Measurements from ENCODE around the gene GRWD1. TPM values are rescaled to one million over a fixed set of nuclear protein-coding genes. Genes with fewer than 3 reads are reported as not detected.
A peak's percentile ranks its signal among the peaks of the same experiment; 100 is the strongest.

GRWD1 gene
- total RNA-seq, 1 experiment from 2014 or later: 64.8 TPM

GRCh38 chr19:48481846-48482639, 36.3 kb downstream of the GRWD1 start:
- RAD21 ChIA-PET (ENCODE audit: low non-redundant PET in 1 of 2, low total read pairs in 2 of 2, uncharacterized antibody in 2 of 2, unreplicated experiment in 2 of 2): no interaction called here
- no peaks in the 10 kb centered on the region for H4K20me1 ChIP-seq (ENCODE audit: insufficient read depth)
- H3K27me3 ChIP-seq (ENCODE audit: insufficient read depth, low read length): no peaks in the 10 kb centered on the region
- TF ChIP-seq MAX (IDR thresholded peaks at IDR 0.05): no peak
- TF ChIP-seq JUND (IDR thresholded peaks at IDR 0.05): 0 out of 2 replicates have a peak, but pooled peaks have one; percentile 16
- no peak overlapping the region; the same call in 1 of the 2 replicates for H3K27ac ChIP-seq (ENCODE audit: low read depth, low read length)
- intact Hi-C loops (cut with micrococcal nuclease): no loop called here
- CTCF ChIA-PET: no interaction called here
- TSS peak; percentile 25 for BruUV-seq (replicated peaks)
- ATAC-seq: no peak
- H3K36me3 ChIP-seq (ENCODE audit: control insufficient read depth in 1 of 2, insufficient read depth in 2 of 2, low read length in 2 of 2): peaks cover 2 to 19% of the 10 kb centered on the region in 2 experiments; a peak in 1 of 4 replicates
- DNase-seq (ENCODE audit: low read depth, low spot score): no peak
- no peak overlapping the region for H2AFZ ChIP-seq (ENCODE audit: low read depth, low read length, poor library complexity, severe bottlenecking)
- POLR2A ChIA-PET: no interaction called here
- no peaks in the 10 kb centered on the region for H3K79me2 ChIP-seq (ENCODE audit: insufficient read depth, low read length)
- H3K4me1 ChIP-seq (ENCODE audit: control insufficient read depth in 1 of 2, insufficient read depth in 2 of 2, low read length in 2 of 2): peaks cover 12 to 40% of the 10 kb centered on the region in 2 experiments
- H3K9me2 ChIP-seq (ENCODE audit: insufficient read depth): no peaks in the 10 kb centered on the region
- no peak overlapping the region for H3K4me3 ChIP-seq (replicated peaks in 1 of 2; ENCODE audit: low read depth in 1 of 2, low read length in 2 of 2)
- no peak overlapping the region for H3K9ac ChIP-seq (ENCODE audit: low read length)
- no peaks in the 10 kb centered on the region for H3K9me3 ChIP-seq (ENCODE audit: control insufficient read depth in 1 of 2, insufficient read depth in 1 of 2, low read depth in 1 of 2, low read length in 2 of 2)
- no peak overlapping the region for H3K4me2 ChIP-seq (ENCODE audit: low read length)

- no peak for TF ChIP-seq FOSL1 (IDR thresholded peaks at IDR 0.05; ENCODE audit: low read depth)
- no peak for TF ChIP-seq CTCF (IDR thresholded peaks at IDR 0.05 in 2 of 3, conservative IDR thresholded peaks at IDR 0.05 in 1 of 3; ENCODE audit: borderline replicate concordance in 1 of 3, insufficient read depth in 1 of 3, low read depth in 2 of 3, low read length in 2 of 3)
- TF ChIP-seq ATF3 (IDR thresholded peaks at IDR 0.05): no peak
- TF ChIP-seq SIN3A (IDR thresholded peaks at IDR 0.05; ENCODE audit: low read depth): no peak
- TF ChIP-seq EGR1 (IDR thresholded peaks at IDR 0.05; ENCODE audit: low read depth): no peak
- TF ChIP-seq ZNF274 (IDR thresholded peaks at IDR 0.05; ENCODE audit: low read depth, low read length): no peak
- no peak for TF ChIP-seq POLR2A (IDR thresholded peaks at IDR 0.05; ENCODE audit: borderline replicate concordance, extremely low read depth, insufficient read depth, insufficient read length)
- TF ChIP-seq EZH2phosphoT487 (IDR thresholded peaks at IDR 0.05; ENCODE audit: borderline replicate concordance): no peak
- TF ChIP-seq CEBPB (IDR thresholded peaks at IDR 0.05; ENCODE audit: low read depth): no peak
- no peak for TF ChIP-seq RAD21 (IDR thresholded peaks at IDR 0.05; ENCODE audit: low read depth)
- TF ChIP-seq SP1 (IDR thresholded peaks at IDR 0.05; ENCODE audit: low read depth): no peak
- TF ChIP-seq EZH2 (IDR thresholded peaks at IDR 0.05): no peak
- TF ChIP-seq ZBTB33 (IDR thresholded peaks at IDR 0.05; ENCODE audit: extremely low read depth, insufficient replicate concordance, low read length): no peak
- no peak for TF ChIP-seq SRF (IDR thresholded peaks at IDR 0.05; ENCODE audit: low read depth)
- H4K20me1 ChIP-seq (ENCODE audit: insufficient read depth): no peaks in the 10 kb centered on the region
- H3K27ac ChIP-seq (ENCODE audit: low read depth, low read length): no peak overlapping the region
- no peaks in the 10 kb centered on the region for H3K27me3 ChIP-seq (ENCODE audit: insufficient read depth, low read length)
- no peaks in the 10 kb centered on the region for H3K9me3 ChIP-seq (ENCODE audit: control insufficient read depth in 1 of 2, insufficient read depth in 1 of 2, low read depth in 1 of 2, low read length in 2 of 2)
- ChIA-PET RAD21 (ENCODE audit: low non-redundant PET in 1 of 2, low total read pairs in 2 of 2, uncharacterized antibody in 2 of 2, unreplicated experiment in 2 of 2) (no interaction called here), CTCF (no interaction called here), POLR2A (no interaction called here)
- peaks cover 2 to 14% of the 10 kb centered on the region in 2 experiments; a peak in 1 of 4 replicates for H3K36me3 ChIP-seq (ENCODE audit: control insufficient read depth in 1 of 2, insufficient read depth in 2 of 2, low read length in 2 of 2)
- H3K79me2 ChIP-seq (ENCODE audit: insufficient read depth, low read length): peaks cover 6% of the 10 kb centered on the region; the same call in 1 of the 2 replicates
- no peak overlapping the region for H3K4me3 ChIP-seq (replicated peaks in 1 of 2; ENCODE audit: low read depth in 1 of 2, low read length in 2 of 2)
- no peaks in the 10 kb centered on the region for H3K9me2 ChIP-seq (ENCODE audit: insufficient read depth)
- no peak overlapping the region for H2AFZ ChIP-seq (ENCODE audit: low read depth, low read length, poor library complexity, severe bottlenecking)
- intact Hi-C loops (cut with micrococcal nuclease): no loop called here
- no peak for ATAC-seq
- no peak overlapping the region for H3K9ac ChIP-seq (ENCODE audit: low read length)
- H3K4me2 ChIP-seq (ENCODE audit: low read length): no peak overlapping the region
- DNase-seq (ENCODE audit: low read depth, low spot score): no peak
- peaks cover 22 to 53% of the 10 kb centered on the region in 2 experiments for H3K4me1 ChIP-seq (ENCODE audit: control insufficient read depth in 1 of 2, insufficient read depth in 2 of 2, low read length in 2 of 2)
- BruUV-seq (replicated peaks): no TSS peak
These were observed 37.5 kb downstream of the GRWD1 start for GRCh38 chr19:48483301-48483700.
